ENCODE measurements around the gene XPC. TPM values are rescaled to one million over a fixed set of nuclear protein-coding genes. Genes with fewer than 3 reads are reported as not detected.
"Not testable (repeated sequence)": the region's sequence is repeated elsewhere in the genome, so short reads cannot be mapped to it uniquely, and the experiment has no call there.

XPC gene
- total and polyA plus RNA-seq, 7 donors: 8.1 to 37.5 (median 30.3) TPM

DNA sequence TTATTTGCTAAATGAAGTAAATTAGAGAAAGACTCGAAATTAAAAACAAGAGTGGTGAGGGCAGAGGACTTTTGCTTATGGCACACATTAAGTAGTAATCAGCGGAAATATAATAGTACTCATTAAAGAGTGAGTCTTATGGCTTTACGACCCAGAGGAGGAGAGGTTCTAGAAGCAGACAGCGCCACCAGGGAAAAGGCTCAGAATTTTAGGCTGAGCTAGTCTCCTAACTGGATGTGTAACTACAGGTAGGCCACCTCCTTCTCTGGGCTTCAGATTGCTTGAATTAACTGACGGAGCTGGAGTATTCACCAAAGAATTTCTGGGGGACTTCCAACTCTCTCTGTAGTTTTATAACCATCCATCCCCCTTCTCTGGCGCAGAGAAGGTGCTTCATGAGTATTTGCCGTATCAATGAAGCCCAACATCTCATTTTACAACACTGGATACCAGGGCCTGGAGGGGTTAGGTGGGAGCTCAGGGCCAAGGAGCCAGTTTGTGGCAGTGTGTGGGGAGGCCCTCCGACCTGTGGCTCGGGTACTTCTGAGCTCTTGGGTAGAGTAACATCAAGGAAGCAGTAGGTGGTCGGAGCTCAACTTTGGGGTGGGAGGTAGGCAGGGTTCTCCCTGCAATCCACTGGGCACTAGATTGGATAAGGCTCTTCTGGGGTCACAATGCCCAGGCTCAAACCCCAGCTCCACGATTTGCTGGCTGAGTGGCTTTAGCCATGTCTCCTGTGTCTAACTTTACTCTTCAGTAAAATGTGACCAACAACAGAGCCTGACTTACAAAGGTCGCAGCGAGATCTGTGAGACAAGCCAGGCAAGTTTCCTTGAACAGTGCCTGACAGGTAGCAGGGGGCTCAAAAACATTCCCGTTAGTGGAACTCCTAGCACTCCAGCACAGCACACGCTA, 54.8 kb downstream of the XPC start:
- H3K4me1 ChIP-seq: peaks cover 0 to 49% (median 40%) of the 10 kb centered on the region in 4 donors
- WGBS, 2 donors: 38 to 52% methylated on average over 15 of the region's 15 CpGs
- TF ChIP-seq POLR2A (IDR thresholded peaks at IDR 0.05): no peak
- TF ChIP-seq, protein P1, sequence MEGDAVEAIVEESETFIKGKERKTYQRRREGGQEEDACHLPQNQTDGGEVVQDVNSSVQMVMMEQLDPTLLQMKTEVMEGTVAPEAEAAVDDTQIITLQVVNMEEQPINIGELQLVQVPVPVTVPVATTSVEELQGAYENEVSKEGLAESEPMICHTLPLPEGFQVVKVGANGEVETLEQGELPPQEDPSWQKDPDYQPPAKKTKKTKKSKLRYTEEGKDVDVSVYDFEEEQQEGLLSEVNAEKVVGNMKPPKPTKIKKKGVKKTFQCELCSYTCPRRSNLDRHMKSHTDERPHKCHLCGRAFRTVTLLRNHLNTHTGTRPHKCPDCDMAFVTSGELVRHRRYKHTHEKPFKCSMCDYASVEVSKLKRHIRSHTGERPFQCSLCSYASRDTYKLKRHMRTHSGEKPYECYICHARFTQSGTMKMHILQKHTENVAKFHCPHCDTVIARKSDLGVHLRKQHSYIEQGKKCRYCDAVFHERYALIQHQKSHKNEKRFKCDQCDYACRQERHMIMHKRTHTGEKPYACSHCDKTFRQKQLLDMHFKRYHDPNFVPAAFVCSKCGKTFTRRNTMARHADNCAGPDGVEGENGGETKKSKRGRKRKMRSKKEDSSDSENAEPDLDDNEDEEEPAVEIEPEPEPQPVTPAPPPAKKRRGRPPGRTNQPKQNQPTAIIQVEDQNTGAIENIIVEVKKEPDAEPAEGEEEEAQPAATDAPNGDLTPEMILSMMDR (IDR thresholded peaks at IDR 0.05): no peak
- TF ChIP-seq EP300 (IDR thresholded peaks at IDR 0.05): no peak
- no peak for TF ChIP-seq POLR2AphosphoS5 (IDR thresholded peaks at IDR 0.05)
- no peaks in the 10 kb centered on the region for H3K27me3 ChIP-seq
- peak overlapping the region; percentile 68 to 96 (median 87) for H3K4me3 ChIP-seq
- DNase-seq: no peak
- H3K36me3 ChIP-seq: peaks cover 0 to 30% (median 0%) of the 10 kb centered on the region in 4 donors
- no peaks in the 10 kb centered on the region for H3K9me3 ChIP-seq
- H3K27ac ChIP-seq: peak overlapping the region; percentile 86 to 97 (median 94)
- intact Hi-C loops (cut with DNase I): loop anchor here (1.0 to 10.0 kb wide), 2 partner anchors 228 to 821 kb away; partner anchors contain the start of gene NR2C2

DNA sequence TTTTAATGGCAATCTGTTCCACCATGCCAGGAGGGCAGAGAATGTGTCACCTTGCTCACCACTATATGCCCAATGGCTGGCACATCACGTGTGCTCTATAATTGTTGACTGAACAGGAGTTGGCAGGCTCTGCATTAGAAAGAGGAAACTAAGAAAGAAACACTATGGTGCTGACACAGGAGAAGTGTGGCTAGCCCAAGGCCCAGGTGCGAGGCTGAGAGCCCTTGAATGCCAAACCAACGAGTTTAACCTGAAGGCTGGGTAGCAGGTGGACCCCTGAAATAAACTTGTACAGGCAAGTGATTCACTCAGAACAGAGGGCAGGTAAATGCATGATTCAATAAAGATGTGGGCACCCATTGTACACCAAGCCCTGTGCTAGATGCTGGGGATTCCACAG, 56.1 kb downstream of the XPC start:
- intact Hi-C loops (cut with DNase I): loop anchor here (10.0 kb wide), 1 partner anchor 822 kb away; the partner anchor contains the start of gene NR2C2
- no peaks in the 10 kb centered on the region for H3K27me3 ChIP-seq
- DNase-seq: no peak
- no peak overlapping the region for H3K4me3 ChIP-seq
- peaks cover 0 to 43% (median 34%) of the 10 kb centered on the region in 4 donors for H3K4me1 ChIP-seq
- peaks cover 0 to 25% (median 0%) of the 10 kb centered on the region in 4 donors for H3K36me3 ChIP-seq
- 72 to 84% methylated on average over 3 of the region's 3 CpGs for WGBS, 2 donors
- H3K27ac ChIP-seq: no peak overlapping the region
- H3K9me3 ChIP-seq: no peaks in the 10 kb centered on the region
- TF ChIP-seq, protein P1 (IDR thresholded peaks at IDR 0.05): no peak
- TF ChIP-seq POLR2AphosphoS5 (IDR thresholded peaks at IDR 0.05): no peak
- TF ChIP-seq EP300 (IDR thresholded peaks at IDR 0.05): no peak

DNA sequence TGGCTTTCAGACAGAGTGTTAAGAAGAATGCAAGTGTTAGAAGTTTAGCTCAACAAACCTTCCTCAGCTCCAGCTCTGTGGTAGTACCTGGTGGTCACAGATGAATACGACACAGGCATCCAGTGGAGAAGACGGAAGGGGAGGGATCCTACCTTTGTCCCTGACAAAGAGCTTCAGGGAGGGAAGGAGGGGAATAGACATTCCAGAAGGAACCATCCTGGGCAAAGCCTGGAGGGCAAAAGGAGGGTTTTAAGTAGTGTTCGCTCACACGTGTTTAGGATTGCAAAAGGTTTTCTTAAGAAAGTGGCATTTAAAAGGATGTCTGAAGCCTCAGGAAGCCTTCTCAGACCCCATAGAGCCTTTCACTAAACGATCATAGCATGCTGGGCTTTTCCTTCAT, 56.5 kb downstream of the XPC start:
- no peaks in the 10 kb centered on the region for H3K9me3 ChIP-seq
- 92 to 96% methylated on average over 5 of the region's 5 CpGs for WGBS, 2 donors
- H3K36me3 ChIP-seq: peaks cover 0 to 25% (median 0%) of the 10 kb centered on the region in 4 donors
- no peaks in the 10 kb centered on the region for H3K27me3 ChIP-seq
- DNase-seq: no peak
- no peak overlapping the region for H3K27ac ChIP-seq
- no peak overlapping the region for H3K4me3 ChIP-seq
- H3K4me1 ChIP-seq: peaks cover 0 to 38% (median 30%) of the 10 kb centered on the region in 4 donors
- intact Hi-C loops (cut with DNase I): loop anchor here (10.0 kb wide), 1 partner anchor 823 kb away; the partner anchor contains the start of gene NR2C2
- TF ChIP-seq, protein P1 (IDR thresholded peaks at IDR 0.05): no peak
- TF ChIP-seq EP300 (IDR thresholded peaks at IDR 0.05): no peak
- no peak for TF ChIP-seq POLR2A (IDR thresholded peaks at IDR 0.05)
- TF ChIP-seq POLR2AphosphoS5 (IDR thresholded peaks at IDR 0.05): no peak

DNA sequence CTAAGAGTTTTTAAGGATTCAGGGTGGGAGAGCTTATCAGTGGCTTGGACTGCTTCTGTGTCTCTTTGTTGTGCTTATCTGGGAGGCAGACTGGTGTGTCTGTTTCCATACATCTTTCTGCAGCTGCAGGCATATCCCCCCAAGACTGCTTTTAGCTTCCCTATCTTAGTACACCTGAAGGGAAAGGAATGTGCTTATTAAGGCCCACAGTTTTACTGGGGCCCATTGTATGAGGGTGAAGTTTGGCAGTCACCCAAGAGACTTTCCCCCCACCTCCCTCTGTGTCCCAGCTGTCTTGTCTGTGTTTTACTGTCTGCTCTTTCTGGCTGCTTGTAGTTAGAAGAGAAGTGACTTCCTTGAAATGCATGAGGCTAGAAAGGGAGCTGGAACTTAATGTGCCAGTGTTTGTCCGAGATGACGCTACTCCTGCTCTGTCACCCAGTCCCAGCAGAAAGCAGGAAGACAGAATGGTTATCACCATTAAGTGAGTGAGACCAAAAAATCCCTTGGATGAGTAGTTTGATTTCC, 57.4 kb downstream of the XPC start:
- not testable (repeated sequence) for H3K27me3 ChIP-seq
- 94 to 99% methylated on average over 2 of the region's 2 CpGs for WGBS, 2 donors

More for the DNA sequence above, 57.4 kb downstream of the XPC start:
- DNase-seq, H3K9me3 ChIP-seq, H3K4me3 ChIP-seq, H3K27ac ChIP-seq: not testable (repeated sequence)
- H3K4me1 ChIP-seq: peaks cover 0 to 29% (median 21%) of the 10 kb centered on the region in 4 donors
- H3K36me3 ChIP-seq: peaks cover 0 to 29% (median 1%) of the 10 kb centered on the region in 4 donors
- intact Hi-C loops (cut with DNase I): loop anchor here (10.0 kb wide), 1 partner anchor 824 kb away; the partner anchor contains the start of gene NR2C2
